ENCODE data around the gene MSLN.

DNA sequence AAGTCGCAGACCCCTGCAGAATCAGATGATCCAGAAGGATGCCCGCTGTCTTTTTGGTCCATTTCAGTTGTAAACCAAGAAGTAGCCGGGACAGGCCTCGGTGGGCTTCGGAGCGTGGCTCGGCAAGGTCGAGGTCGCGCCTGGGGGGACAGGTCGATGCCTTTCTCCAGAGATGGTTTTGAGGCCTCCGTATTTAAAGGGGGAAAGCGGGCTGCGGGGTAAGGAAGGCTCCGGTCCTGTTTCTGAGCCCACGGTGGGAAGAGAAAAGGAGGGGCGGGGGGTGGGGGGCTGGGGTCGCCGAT, 47.5 kb downstream of the MSLN start:
- TF ChIP-seq, protein P1, sequence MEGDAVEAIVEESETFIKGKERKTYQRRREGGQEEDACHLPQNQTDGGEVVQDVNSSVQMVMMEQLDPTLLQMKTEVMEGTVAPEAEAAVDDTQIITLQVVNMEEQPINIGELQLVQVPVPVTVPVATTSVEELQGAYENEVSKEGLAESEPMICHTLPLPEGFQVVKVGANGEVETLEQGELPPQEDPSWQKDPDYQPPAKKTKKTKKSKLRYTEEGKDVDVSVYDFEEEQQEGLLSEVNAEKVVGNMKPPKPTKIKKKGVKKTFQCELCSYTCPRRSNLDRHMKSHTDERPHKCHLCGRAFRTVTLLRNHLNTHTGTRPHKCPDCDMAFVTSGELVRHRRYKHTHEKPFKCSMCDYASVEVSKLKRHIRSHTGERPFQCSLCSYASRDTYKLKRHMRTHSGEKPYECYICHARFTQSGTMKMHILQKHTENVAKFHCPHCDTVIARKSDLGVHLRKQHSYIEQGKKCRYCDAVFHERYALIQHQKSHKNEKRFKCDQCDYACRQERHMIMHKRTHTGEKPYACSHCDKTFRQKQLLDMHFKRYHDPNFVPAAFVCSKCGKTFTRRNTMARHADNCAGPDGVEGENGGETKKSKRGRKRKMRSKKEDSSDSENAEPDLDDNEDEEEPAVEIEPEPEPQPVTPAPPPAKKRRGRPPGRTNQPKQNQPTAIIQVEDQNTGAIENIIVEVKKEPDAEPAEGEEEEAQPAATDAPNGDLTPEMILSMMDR (IDR thresholded peaks at IDR 0.05) = no peak
- no peak for TF ChIP-seq POLR2A (IDR thresholded peaks at IDR 0.05)

All from lower leg skin (tissue), 3 donors.